Right atrium auricular region (tissue), 2 donors: ENCODE measurements around the gene TTC24. TPM values are rescaled to one million over a fixed set of nuclear protein-coding genes. Genes with fewer than 3 reads are reported as not detected.

ENCODE experiments used
- DNase-seq: peaks from one replicate; pipeline ENCODE4 v3.0.0-alpha.2; 2019; ENCODE audit warnings: low spot score
- H3K27ac ChIP-seq, 2 donors: fragments of 200-600 bp; sonication (generic); 1 replicate in 1 of 2; 2 replicates in 1 of 2; pipeline ENCODE4 v1.5.1; 2016 to 2019
- H3K27me3 ChIP-seq, 2 donors: fragments of 200-600 bp; sonication (generic); one replicate each; pipeline versions ENCODE4 v1.5.1 to v1.6.0; 2017 to 2019
- H3K36me3 ChIP-seq: fragments of 200-600 bp; sonication (generic); one replicate; pipeline ENCODE4 v1.5.1; 2016
- H3K4me1 ChIP-seq, 2 donors: fragments of 200-600 bp; sonication (generic); one replicate each; pipeline versions ENCODE4 v1.5.1 to v1.6.0; 2017 to 2019
- H3K4me3 ChIP-seq, 2 donors: fragments of 200-600 bp; sonication (generic); 1 replicate in 1 of 2; 2 replicates in 1 of 2; pipeline ENCODE4 v1.5.1; 2017 to 2019; ENCODE audit warnings: mild to moderate bottlenecking in 1 of 2, moderate library complexity in 1 of 2
- H3K9me3 ChIP-seq, 2 donors: fragments of 200-600 bp; sonication (generic); one replicate each; pipeline ENCODE4 v1.5.1; 2019
- total RNA-seq, 2 donors: library from RNA; depleted of rRNA; stranded (reverse); fragments of >200 nt; gene quantifications; one replicate each; pipeline ENCODE4 v1.1.0, GENCODE V29; 2016
- TF ChIP-seq, protein P1 (sequence below), 2 donors: fragments of 200-600 bp; sonication (generic); IDR thresholded peaks; one replicate each; pipeline ENCODE4 v1.5.1; 2019; ENCODE audit warnings: antibody characterized with exemption in 2 of 2

The TTC24 gene
- total RNA-seq, 2 donors from 2014 or later, result not detected

DNA sequence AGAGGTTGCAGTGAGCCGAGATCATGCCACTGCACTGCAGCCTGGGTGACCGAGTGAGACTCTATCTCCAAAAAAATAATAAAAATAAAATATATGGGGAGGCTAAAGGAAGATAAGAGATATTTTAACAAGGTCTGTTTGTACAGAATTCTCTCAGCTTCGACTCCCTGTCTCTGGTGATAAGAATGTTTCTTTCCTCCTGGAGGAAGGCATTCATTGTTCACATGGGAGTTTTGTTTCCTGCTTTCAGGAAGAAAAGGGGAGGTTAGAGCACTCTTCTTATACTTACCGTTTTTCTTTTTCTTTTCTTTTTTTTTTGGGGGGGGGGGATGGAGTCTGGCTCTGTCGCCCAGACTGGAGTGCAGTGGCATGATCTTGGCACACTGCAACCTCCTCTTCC lies 10.0 kb downstream of the TTC24 start:
- Histone ChIP-seq H3K4me3 (no peak overlapping the region), H3K9me3 (no peaks in the 10 kb centered on the region), H3K4me1 (peaks cover 0 to 14% of the 10 kb centered on the region in 2 donors), H3K36me3 (peaks cover 12% of the 10 kb centered on the region), H3K27me3 (no peaks in the 10 kb centered on the region), H3K27ac (no peak overlapping the region)
- DNase-seq, result no peak
- TF ChIP-seq, protein P1, sequence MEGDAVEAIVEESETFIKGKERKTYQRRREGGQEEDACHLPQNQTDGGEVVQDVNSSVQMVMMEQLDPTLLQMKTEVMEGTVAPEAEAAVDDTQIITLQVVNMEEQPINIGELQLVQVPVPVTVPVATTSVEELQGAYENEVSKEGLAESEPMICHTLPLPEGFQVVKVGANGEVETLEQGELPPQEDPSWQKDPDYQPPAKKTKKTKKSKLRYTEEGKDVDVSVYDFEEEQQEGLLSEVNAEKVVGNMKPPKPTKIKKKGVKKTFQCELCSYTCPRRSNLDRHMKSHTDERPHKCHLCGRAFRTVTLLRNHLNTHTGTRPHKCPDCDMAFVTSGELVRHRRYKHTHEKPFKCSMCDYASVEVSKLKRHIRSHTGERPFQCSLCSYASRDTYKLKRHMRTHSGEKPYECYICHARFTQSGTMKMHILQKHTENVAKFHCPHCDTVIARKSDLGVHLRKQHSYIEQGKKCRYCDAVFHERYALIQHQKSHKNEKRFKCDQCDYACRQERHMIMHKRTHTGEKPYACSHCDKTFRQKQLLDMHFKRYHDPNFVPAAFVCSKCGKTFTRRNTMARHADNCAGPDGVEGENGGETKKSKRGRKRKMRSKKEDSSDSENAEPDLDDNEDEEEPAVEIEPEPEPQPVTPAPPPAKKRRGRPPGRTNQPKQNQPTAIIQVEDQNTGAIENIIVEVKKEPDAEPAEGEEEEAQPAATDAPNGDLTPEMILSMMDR (IDR thresholded peaks at IDR 0.05), result no peak

DNA sequence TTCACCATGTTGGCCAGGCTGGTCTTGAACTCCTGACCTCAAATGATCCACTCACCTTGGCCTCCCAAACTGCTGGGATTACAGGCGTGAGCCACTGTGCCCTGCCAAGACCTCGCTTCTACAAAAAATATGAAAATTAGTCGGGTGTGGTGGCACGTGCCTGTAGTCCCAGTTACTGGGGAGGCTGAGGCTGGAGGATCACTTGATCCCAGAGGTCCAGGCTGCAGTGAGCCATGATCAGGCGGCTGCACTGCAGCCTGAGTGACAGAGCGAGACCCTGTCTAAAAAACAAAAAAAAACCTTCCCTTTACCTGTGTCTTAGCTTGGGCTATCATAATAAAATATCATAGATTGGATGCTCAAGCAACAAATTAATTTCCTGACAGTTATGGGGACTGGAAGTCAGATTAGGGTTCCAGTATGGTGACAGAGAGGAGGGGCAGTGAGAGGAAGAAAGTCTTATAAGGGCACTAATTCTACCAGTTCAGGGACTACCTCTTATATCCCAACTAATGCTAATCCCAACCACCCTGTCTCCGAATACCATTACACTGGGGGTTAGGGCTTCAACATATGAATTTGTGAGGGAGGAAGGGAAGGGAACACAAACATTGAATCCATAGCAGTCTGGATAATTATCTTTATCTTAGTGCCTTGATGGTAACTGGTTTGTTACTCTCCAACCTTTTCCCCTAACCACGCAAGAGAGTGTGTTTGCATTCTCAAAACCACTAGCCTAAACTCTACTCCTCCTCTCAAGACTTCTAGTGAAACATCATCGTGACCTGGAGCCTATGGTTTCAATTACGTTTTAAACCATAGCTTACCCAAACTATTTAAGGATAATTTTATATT lies 11.0 kb downstream of the TTC24 start:
- no peak for DNase-seq
- peak overlapping the region in 1 of 2 donors; percentile 71 for H3K4me3 ChIP-seq
- TF ChIP-seq, protein P1 (IDR thresholded peaks at IDR 0.05), result no peak
- peaks cover 0 to 14% of the 10 kb centered on the region in 2 donors for H3K4me1 ChIP-seq
- H3K27me3 ChIP-seq, result no peaks in the 10 kb centered on the region
- peaks cover 22% of the 10 kb centered on the region for H3K36me3 ChIP-seq
- H3K27ac ChIP-seq, result peak overlapping the region; percentile 84 to 86
- H3K9me3 ChIP-seq, result no peaks in the 10 kb centered on the region

DNA sequence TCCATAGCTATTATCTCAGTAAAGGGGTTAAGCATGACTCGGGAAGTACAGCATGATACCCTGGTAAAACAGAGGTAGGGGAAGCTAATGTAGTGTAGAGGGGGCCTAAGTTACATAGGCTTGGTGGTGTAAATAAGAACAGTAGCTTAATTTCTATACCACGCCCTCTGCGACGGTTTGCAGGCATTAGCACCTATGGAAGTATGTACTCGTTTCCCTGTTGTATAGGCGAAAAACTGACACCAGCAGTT lies 11.6 kb downstream of the TTC24 start:
- H3K27me3 ChIP-seq, result no peaks in the 10 kb centered on the region
- peak overlapping the region; percentile 84 to 86 for H3K27ac ChIP-seq

DNA sequence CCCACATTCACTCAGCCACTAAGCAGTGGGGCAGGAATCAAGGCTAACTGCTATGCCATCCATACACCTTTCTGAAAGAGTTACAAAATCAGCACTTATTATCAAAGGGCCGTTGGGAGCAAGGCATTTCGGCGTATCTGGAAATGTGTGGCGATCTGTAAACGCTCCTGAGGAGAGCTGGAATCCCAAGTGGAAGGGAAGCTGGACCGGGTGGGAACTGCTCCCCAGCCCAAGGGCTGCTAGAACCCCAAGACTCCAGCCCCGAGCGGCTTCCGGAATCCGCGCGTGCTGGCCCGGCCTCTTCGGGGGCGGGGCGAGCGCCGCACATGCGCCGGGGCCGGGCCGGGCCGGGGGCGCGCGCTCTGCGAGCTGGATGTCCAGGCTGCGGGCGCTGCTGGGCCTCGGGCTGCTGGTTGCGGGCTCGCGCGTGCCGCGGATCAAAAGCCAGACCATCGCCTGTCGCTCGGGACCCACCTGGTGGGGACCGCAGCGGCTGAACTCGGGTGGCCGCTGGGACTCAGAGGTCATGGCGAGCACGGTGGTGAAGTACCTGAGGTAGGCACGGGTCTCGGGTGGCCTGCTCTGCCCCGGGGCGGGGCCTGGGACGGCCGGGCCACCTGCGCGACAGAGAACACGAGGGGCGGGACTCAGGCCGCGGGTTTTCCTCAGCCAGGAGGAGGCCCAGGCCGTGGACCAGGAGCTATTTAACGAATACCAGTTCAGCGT lies 12.1 kb downstream of the TTC24 start, which contains the start of gene NAXE:
TSS of gene NAXE (plus strand) at position 345 of the 726 bp plus-strand sequence. CDS start at position 374, 29 bp downstream.
- H3K27me3 ChIP-seq, result no peaks in the 10 kb centered on the region
- H3K27ac ChIP-seq, result peak within 1 kb of the TSS; percentile 84 to 86
- peaks cover 27% of the 10 kb centered on the region for H3K36me3 ChIP-seq
- H3K4me1 ChIP-seq, result peaks cover 0 to 14% of the 10 kb centered on the region in 2 donors
- TF ChIP-seq, protein P1 (IDR thresholded peaks at IDR 0.05), result no peak
- DNase-seq, result peak; percentile 60
- H3K9me3 ChIP-seq, result no peaks in the 10 kb centered on the region
- peak within 1 kb of the TSS; percentile 55 to 71 for H3K4me3 ChIP-seq

More for the DNA sequence above, 11.6 kb downstream of the TTC24 start:
- no peak for DNase-seq
- Histone ChIP-seq H3K36me3 (peaks cover 27% of the 10 kb centered on the region), H3K4me3 (peak overlapping the region; percentile 55 to 71), H3K9me3 (no peaks in the 10 kb centered on the region), H3K4me1 (peaks cover 0 to 14% of the 10 kb centered on the region in 2 donors)
- TF ChIP-seq, protein P1 (IDR thresholded peaks at IDR 0.05), result no peak

DNA sequence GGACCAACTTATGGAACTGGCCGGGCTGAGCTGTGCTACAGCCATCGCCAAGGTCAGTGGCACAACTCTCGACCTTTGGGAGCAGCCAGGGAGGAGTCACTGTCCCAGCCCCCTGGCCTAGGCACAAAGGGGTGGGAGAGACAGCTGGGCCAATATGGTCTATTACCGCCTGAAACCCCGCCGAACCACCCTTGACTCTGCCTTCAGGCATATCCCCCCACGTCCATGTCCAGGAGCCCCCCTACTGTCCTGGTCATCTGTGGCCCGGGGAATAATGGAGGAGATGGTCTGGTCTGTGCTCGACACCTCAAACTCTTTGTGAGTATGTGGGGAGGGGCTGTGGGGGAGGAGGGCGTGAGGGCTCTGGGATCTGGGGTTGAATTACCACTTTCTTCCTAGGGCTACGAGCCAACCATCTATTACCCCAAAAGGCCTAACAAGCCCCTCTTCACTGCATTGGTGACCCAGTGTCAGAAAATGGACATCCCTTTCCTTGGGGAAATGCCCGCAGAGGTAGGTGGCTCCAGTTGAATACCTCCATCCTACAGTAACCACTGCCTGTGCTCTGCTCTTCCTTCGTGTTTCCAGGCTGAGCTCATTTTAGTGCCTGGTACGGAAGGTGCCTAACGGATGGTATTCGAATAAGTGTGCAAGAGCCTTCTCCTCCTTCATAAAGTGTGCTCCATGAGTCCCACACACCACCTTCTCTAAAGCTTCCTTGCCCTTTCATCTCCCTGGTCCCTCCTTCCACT lies 12.8 kb downstream of the TTC24 start:
- H3K36me3 ChIP-seq, result peaks cover 27% of the 10 kb centered on the region
- DNase-seq, result no peak
- H3K27ac ChIP-seq, result peak overlapping the region; percentile 84 to 86
- peak overlapping the region; percentile 55 to 71 for H3K4me3 ChIP-seq
- TF ChIP-seq, protein P1 (IDR thresholded peaks at IDR 0.05), result no peak
- peaks cover 0 to 14% of the 10 kb centered on the region in 2 donors for H3K4me1 ChIP-seq
- no peaks in the 10 kb centered on the region for H3K9me3 ChIP-seq
- H3K27me3 ChIP-seq, result no peaks in the 10 kb centered on the region
